NCI-H774 (cell line): ENCODE results near the gene PSME4.
"Not testable (repeated sequence)": the region's sequence is repeated elsewhere in the genome, so short reads cannot be mapped to it uniquely, and the experiment has no call there.

Experiments
- DNase-seq: peaks from one replicate; lab custom pipeline; 2025; lab: John Stamatoyannopoulos, UW

Gene PSME4

GRCh38 chr2:53842891-53843290 is 127.9 kb downstream of the PSME4 start:
- DNase-seq, result no peak

DNA sequence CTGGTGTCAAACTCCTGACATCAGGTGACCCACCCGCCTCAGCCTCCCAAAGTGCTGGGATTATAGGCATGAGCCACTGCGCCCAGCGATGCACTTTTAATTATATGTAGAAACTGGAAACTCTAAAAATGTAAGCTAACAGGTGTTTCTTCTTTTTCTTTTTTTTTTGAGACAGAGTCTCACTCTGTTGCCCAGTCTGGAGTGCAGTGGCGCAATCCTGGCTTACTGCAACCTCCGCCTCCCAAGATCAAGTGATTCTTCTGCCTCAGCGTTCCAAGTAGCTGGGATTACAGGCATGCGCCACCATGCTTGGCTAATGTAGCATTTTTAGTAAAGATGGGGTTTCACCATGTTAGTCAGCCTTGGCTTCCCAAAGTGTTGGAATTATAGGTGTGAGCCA is 129.1 kb downstream of the PSME4 start:
- not testable (repeated sequence) for DNase-seq

- no peak for DNase-seq
Observed at GRCh38 chr2:53840580-53840979, 130.2 kb downstream of the PSME4 start.

DNA sequence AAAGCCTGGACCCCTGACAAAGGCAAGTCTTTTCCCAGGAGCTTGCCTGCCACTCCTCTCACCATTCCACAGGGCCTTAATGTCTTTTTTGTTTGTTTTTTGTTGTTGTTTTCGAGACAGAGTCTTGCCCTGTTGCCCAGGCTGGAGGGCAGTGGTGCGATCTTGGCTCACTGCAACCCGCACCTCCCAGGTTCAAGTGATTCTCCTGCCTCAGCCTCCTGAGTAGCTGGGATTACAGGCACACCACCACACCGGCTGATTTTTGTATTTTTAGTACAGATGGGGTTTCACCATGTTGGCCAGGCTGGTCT is 140.9 kb downstream of the PSME4 start:
- DNase-seq, result not testable (repeated sequence)

DNA sequence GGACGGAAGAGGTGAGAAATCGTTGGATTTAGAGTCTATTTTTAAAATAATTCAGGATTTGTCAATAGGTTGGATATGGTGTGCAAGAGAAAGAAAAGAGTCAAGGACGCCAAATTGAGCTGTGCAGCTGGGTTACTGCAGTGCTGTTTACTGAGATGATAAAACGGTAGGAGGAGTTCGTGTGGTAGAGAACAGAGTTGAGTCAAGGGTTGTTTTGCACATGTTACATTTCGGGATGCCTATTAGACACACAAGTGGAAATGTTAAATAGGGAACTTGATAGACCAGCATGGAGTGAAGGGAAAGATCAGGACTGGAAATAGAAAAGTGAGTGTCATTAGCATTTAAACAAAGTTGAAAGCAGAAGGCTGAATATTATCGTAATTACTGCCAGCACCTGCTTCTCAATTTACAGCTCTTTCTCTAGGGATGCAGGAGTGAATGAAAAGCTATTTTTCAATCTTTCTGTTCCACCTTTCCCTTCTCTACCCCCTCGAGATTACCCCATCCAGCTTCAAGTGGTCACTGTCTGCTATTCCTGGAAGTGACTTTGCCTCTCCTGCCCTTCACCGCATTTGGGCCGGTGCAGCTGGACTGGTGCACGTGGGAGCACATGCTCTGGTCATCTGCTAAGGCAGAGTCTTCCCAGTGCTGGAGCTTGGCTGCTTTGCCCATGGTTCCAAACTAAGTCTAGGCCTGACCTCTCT is 141.4 kb downstream of the PSME4 start:
- DNase-seq, result no peak

GRCh38 chr2:53828331-53828730 is 142.5 kb downstream of the PSME4 start:
- DNase-seq, result no peak

- no peak for DNase-seq
Observed at GRCh38 chr2:53827398-53828175, 143.2 kb downstream of the PSME4 start.

DNA sequence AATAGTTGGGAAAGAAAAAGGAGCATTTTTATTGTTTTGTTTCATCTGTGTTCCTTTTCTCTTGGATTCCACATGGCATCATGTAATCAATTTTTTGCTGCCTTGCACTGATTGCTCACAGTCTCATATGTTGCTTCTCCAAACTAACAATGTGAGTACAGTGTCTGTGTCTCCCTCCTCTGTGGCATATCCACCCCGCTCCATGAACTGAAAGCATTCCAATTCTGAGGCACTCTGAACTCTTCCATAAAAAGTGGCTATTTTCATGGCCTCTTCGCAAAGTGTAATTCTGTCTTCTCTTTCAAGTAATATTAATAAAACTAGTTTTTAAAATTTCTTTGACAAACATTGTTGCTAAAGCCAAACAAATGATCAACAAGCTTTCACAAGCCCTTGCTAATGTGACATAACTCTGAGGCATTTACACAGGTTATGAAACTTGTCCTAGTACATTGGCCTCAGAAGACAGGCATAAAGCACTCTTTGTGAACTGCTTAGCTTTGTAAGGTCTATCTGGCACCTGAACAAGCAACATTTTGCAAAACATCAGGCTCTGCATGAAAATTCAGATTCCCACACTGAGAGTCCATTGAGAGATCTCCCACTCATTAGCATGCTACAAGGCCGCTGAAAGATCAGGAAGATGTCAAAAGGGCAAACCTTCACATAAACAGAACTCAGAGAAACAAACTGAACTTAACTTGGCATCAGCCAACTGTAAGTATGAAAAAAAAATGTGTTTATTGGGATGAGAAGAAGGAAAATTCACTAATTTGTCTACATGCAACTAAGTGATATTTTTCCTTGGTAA is 144.0 kb downstream of the PSME4 start:
- no peak for DNase-seq

- no peak for DNase-seq
Observed at GRCh38 chr2:53826030-53826410, 144.8 kb downstream of the PSME4 start.

DNA sequence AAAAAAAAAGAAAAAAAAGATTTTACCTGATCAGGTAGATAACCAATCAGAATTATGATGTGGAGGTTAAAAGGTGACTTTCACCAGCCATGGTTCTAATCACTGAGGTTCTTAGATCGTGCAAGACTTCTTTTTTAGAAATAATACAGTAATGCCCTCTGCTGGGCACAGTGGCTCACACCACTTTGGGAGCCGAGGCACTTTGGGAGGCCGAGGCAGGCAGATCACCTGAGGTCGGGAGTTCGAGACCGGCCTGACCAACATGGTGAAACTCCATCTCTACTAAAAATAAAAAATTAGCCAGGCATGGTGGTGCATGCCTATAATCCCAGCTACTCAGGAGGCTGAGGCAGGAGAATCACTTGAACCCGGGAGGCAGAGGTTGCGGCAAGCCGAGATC is 147.2 kb downstream of the PSME4 start:
- not testable (repeated sequence) for DNase-seq

DNA sequence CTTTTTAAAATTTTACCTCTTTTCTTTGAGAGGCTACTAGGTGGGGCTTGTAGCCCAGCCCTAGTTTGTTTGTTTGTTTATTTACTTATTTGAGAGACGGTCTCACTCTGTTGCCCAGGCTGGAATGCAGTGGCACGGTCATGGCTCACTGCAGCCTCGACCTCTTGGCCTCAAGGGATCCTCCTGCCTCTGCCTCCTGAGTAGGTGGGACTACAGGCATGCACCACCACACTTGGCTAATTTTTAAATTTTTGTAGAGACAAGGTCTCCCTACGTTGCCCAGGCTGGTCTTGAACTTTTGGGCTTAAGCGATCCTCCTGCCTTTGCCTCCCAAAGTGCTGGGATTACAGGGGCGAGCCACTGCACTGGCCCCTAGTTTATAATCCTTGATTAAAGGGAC is 149.0 kb downstream of the PSME4 start:
- no peak for DNase-seq

GRCh38 chr2:53820711-53821110 is 150.1 kb downstream of the PSME4 start:
- no peak for DNase-seq

GRCh38 chr2:53820048-53820447 is 150.7 kb downstream of the PSME4 start:
- no peak for DNase-seq

- DNase-seq, result no peak
Observed at GRCh38 chr2:53819634-53820033, 151.2 kb downstream of the PSME4 start.

DNA sequence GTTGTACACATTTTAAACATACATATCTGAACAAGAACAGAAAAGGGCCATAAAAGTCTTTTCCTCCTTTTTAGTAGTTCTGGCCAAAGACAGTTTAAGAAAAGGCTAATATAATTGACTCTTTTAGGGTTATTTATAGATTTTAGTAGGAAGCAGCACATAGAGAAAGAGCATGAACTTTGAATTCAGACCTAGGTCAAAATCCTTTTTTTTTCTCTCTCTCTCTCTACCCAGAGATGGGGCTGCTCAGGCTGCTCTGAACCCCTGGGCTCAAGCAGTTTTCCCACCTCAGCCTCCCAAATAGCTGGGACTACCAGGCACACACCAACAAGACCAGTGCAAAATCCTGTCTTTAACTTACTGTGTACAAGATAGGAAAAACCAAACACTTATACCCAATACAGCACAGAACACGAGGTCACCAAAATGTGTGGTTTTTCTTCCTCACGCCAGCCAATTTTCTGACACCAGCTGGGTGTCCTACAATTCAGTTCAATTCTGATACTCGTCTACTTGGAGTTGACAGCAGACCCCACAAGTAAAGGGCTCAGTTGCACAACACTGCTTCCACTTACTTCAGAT is 151.8 kb downstream of the PSME4 start:
- no peak for DNase-seq
